NCI-H69 (cell line): ENCODE results near the gene NOTCH1.

ENCODE experiments used
- DNase-seq: peaks from one replicate; lab custom pipeline; 2025; lab: John Stamatoyannopoulos, UW

The NOTCH1 gene

GRCh38 chr9:136544964-136545691 lies 720 bp downstream of the NOTCH1 start:
- peak; percentile 49 for DNase-seq

- DNase-seq, result peak; percentile 56
Observed at GRCh38 chr9:136544548-136544963, 1.3 kb downstream of the NOTCH1 start.

GRCh38 chr9:136543830-136544547 lies 1.9 kb downstream of the NOTCH1 start:
- DNase-seq, result peak; percentile 54

GRCh38 chr9:136543280-136543679 lies 2.6 kb downstream of the NOTCH1 start:
- DNase-seq, result no peak

- peak; percentile 34 for DNase-seq
Observed at GRCh38 chr9:136542241-136543040, 3.4 kb downstream of the NOTCH1 start.

- DNase-seq, result no peak
Observed at GRCh38 chr9:136541709-136542108, 4.1 kb downstream of the NOTCH1 start.

GRCh38 chr9:136541179-136541578 lies 4.7 kb downstream of the NOTCH1 start:
- DNase-seq, result no peak

- peak; percentile 36 for DNase-seq
Observed at GRCh38 chr9:136539427-136540421, 6.1 kb downstream of the NOTCH1 start.

GRCh38 chr9:136538599-136539426 lies 7.0 kb downstream of the NOTCH1 start:
- DNase-seq, result no peak

- no peak for DNase-seq
Observed at GRCh38 chr9:136537896-136538598, 7.8 kb downstream of the NOTCH1 start.

- DNase-seq, result no peak
Observed at GRCh38 chr9:136537411-136537810, 8.4 kb downstream of the NOTCH1 start.

GRCh38 chr9:136536721-136537241 lies 9.1 kb downstream of the NOTCH1 start:
- no peak for DNase-seq

- no peak for DNase-seq
Observed at GRCh38 chr9:136536051-136536720, 9.7 kb downstream of the NOTCH1 start.

GRCh38 chr9:136535070-136535469 lies 10.8 kb downstream of the NOTCH1 start:
- no peak for DNase-seq

GRCh38 chr9:136534366-136534765 lies 11.5 kb downstream of the NOTCH1 start:
- DNase-seq, result no peak

GRCh38 chr9:136533775-136534157 lies 12.1 kb downstream of the NOTCH1 start:
- DNase-seq, result no peak

- DNase-seq, result no peak
Observed at GRCh38 chr9:136532799-136533774, 12.8 kb downstream of the NOTCH1 start.
